Measurements from ENCODE around the gene LARP6. TPM values are rescaled to one million over a fixed set of nuclear protein-coding genes. Genes with fewer than 3 reads are reported as not detected.
A peak's percentile ranks its signal among the peaks of the same experiment; 100 is the strongest.
"Not testable (repeated sequence)": the region's sequence is repeated elsewhere in the genome, so short reads cannot be mapped to it uniquely, and the experiment has no call there.

The LARP6 gene
- total and polyA plus RNA-seq, 8 donors: 9.8 to 127 (median 14.1) TPM

GRCh38 chr15:70863450-70864218 is 9.7 kb upstream of the LARP6 start:
- Histone ChIP-seq H3K4me3 (no peak overlapping the region), H3K36me3 (no peaks in the 10 kb centered on the region), H3K4me1 (peaks cover 7 to 23% (median 15%) of the 10 kb centered on the region in 4 donors), H3K9me3 (no peaks in the 10 kb centered on the region), H3K27me3 (no peaks in the 10 kb centered on the region), H3K27ac (no peak overlapping the region)
- DNase-seq: no peak
- 56 to 83% (median 60%) methylated on average over 4 of the region's 4 CpGs for WGBS, 5 donors
- intact Hi-C loops (cut with DNase I; ENCODE audit: low total_unique reads): no loop called here
- TF ChIP-seq EP300 (IDR thresholded peaks at IDR 0.05): no peak
- TF ChIP-seq, protein P1, sequence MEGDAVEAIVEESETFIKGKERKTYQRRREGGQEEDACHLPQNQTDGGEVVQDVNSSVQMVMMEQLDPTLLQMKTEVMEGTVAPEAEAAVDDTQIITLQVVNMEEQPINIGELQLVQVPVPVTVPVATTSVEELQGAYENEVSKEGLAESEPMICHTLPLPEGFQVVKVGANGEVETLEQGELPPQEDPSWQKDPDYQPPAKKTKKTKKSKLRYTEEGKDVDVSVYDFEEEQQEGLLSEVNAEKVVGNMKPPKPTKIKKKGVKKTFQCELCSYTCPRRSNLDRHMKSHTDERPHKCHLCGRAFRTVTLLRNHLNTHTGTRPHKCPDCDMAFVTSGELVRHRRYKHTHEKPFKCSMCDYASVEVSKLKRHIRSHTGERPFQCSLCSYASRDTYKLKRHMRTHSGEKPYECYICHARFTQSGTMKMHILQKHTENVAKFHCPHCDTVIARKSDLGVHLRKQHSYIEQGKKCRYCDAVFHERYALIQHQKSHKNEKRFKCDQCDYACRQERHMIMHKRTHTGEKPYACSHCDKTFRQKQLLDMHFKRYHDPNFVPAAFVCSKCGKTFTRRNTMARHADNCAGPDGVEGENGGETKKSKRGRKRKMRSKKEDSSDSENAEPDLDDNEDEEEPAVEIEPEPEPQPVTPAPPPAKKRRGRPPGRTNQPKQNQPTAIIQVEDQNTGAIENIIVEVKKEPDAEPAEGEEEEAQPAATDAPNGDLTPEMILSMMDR (IDR thresholded peaks at IDR 0.05): no peak
- no peak for TF ChIP-seq POLR2AphosphoS5 (IDR thresholded peaks at IDR 0.05)
- TF ChIP-seq POLR2A (IDR thresholded peaks at IDR 0.05): no peak

GRCh38 chr15:70859998-70860397 is 6.0 kb upstream of the LARP6 start:
- TF ChIP-seq POLR2A (IDR thresholded peaks at IDR 0.05) (no peak), EP300 (IDR thresholded peaks at IDR 0.05) (no peak), POLR2AphosphoS5 (IDR thresholded peaks at IDR 0.05) (no peak)
- TF ChIP-seq, protein P1 (IDR thresholded peaks at IDR 0.05): no peak
- Histone ChIP-seq H3K27ac (peak overlapping the region in 1 of 5 donors; percentile 1), H3K4me1 (peaks cover 6 to 33% (median 27%) of the 10 kb centered on the region in 4 donors), H3K36me3 (no peaks in the 10 kb centered on the region), H3K4me3 (no peak overlapping the region), H3K9me3 (no peaks in the 10 kb centered on the region), H3K27me3 (peaks cover 0 to 3% (median 0%) of the 10 kb centered on the region in 3 donors)
- no peak for DNase-seq
- intact Hi-C loops (cut with DNase I; ENCODE audit: low total_unique reads): no loop called here
- 79 to 94% (median 89%) methylated on average over 6 to 11 of the region's 11 CpGs for WGBS, 5 donors

DNA sequence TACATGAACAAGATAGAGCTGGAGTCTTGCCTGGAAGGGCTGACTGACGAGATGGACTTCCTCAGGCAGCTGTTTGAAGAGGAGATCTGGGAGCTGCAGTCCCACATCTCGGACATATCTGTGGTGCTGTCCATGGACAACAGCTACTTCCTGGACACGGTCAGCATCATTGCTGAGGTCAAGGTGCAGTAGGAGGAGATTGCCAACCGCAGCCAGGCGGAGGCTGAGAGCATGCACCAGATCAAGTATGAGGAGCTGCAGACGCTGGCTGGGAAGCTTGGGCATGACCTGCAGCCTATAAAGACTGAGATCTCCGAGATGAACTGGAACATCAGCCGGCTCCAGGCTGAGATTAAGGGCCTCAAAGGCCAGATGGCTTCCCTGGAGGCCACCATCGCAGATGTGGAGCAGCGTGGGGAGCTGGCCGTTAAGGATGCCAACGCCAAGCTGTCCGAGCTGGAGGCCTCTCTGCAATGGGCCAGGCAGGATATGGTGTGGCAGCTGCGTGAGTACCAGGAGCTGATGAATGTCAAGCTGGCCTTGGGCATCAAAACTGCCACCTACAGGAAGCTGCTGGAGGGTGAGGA is 5.5 kb upstream of the LARP6 start:
- no peak overlapping the region for H3K4me3 ChIP-seq
- peaks cover 9 to 39% (median 32%) of the 10 kb centered on the region in 4 donors for H3K4me1 ChIP-seq
- H3K27ac ChIP-seq: peak overlapping the region in 1 of 5 donors; percentile 1
- H3K36me3 ChIP-seq: no peaks in the 10 kb centered on the region
- TF ChIP-seq POLR2AphosphoS5 (IDR thresholded peaks at IDR 0.05) (no peak), POLR2A (IDR thresholded peaks at IDR 0.05) (no peak), EP300 (IDR thresholded peaks at IDR 0.05) (no peak)
- TF ChIP-seq, protein P1 (IDR thresholded peaks at IDR 0.05): no peak
- no peaks in the 10 kb centered on the region for H3K9me3 ChIP-seq
- WGBS, 5 donors: 86 to 91% (median 88%) methylated on average over 14 of the region's 14 CpGs
- intact Hi-C loops (cut with DNase I; ENCODE audit: low total_unique reads): no loop called here
- no peak for DNase-seq
- peaks cover 0 to 9% (median 0%) of the 10 kb centered on the region in 3 donors for H3K27me3 ChIP-seq

DNA sequence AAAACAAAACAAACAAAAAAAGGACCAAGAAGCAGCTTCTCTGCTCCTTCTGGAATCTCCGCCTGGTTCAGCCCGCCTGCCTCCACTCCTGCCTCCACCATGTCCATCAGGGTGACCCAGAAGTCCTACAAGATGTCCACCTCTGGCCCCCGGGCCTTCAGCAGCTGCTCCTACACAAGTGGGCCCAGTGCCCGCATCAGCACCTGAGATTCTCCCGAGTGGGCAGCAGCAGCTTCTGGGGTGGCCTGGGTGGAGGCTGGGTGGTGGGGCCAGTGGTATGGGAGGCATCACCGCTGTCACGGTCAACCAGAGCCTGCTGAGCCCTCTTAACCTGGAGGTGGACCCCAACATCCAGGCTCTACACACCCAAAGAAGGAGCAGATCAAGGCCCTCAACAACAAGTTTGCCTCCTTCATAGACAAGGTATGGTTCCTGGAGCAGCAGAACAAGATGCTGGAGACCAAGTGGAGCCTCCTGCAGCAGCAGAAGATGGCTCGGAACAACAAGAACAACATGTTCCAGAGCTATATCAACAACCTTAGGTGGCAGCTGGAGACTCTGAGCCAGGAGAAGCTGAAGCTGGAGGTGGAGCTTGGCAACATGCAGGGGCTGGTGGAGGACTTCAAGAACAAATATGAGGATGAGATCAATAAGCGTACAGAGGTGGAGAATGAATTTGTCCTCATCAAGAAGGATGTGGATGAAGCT is 4.8 kb upstream of the LARP6 start:
- peaks cover 0 to 13% (median 1%) of the 10 kb centered on the region in 3 donors for H3K27me3 ChIP-seq
- DNase-seq; intact Hi-C loops (cut with DNase I; ENCODE audit: low total_unique reads); H3K9me3 ChIP-seq; H3K36me3 ChIP-seq; H3K4me3 ChIP-seq: not testable (repeated sequence)
- peak in 1 of 3 donors; percentile 22 for TF ChIP-seq POLR2AphosphoS5 (IDR thresholded peaks at IDR 0.05)
- 84 to 91% (median 86%) methylated on average over 9 of the region's 9 CpGs for WGBS, 5 donors
- peaks cover 11 to 42% (median 35%) of the 10 kb centered on the region in 4 donors for H3K4me1 ChIP-seq
- peak overlapping the region in 1 of 5 donors; percentile 51 for H3K27ac ChIP-seq

Measured in stomach (tissue), 9 donors.